Mesothelial cell of epicardium (in vitro differentiated cells): Measurements from ENCODE around the gene TTLL3. TPM values are rescaled to one million over a fixed set of nuclear protein-coding genes. Genes with fewer than 3 reads are reported as not detected.

Experiments
- DNase-seq, 2 experiments: peaks; one replicate each; pipeline ENCODE4 v3.0.0; 2021; ENCODE audit warnings: low spot score in 2 of 2; ENCODE audit not compliant: unreplicated experiment in 2 of 2
- H3K27ac Mint-ChIP-seq: 2 replicates; pipeline ENCODE4 v1.8.0; 2021; ENCODE audit warnings: mixed read lengths
- H3K27me3 Mint-ChIP-seq: 2 replicates; pipeline ENCODE4 v1.8.0; 2021; ENCODE audit warnings: low read depth, mixed read lengths
- H3K36me3 Mint-ChIP-seq: 2 replicates; pipeline ENCODE4 v1.8.0; 2021; ENCODE audit warnings: mixed read lengths
- H3K4me1 Mint-ChIP-seq: 2 replicates; pipeline ENCODE4 v1.8.0; 2021; ENCODE audit warnings: mixed read lengths
- H3K4me3 Mint-ChIP-seq: 2 replicates; pipeline ENCODE4 v1.8.0; 2021; ENCODE audit warnings: mild to moderate bottlenecking, moderate library complexity, mixed read lengths
- H3K9me3 Mint-ChIP-seq: 2 replicates; pipeline ENCODE4 v1.8.0; 2021; ENCODE audit warnings: mixed read lengths
- CTCF ChIP-seq: fragments of 200-600 bp; sonication (generic); IDR thresholded peaks from one replicate; pipeline ENCODE4 v1.5.0; 2021; ENCODE audit warnings: antibody characterized with exemption; ENCODE audit not compliant: unreplicated experiment
- total RNA-seq: library from RNA; stranded (reverse); gene quantifications from 3 replicates; pipeline ENCODE4 v1.2.1, GENCODE V29; 2021

TTLL3 gene
- total RNA-seq, 1 donor from 2014 or later, result 119 TPM

DNA sequence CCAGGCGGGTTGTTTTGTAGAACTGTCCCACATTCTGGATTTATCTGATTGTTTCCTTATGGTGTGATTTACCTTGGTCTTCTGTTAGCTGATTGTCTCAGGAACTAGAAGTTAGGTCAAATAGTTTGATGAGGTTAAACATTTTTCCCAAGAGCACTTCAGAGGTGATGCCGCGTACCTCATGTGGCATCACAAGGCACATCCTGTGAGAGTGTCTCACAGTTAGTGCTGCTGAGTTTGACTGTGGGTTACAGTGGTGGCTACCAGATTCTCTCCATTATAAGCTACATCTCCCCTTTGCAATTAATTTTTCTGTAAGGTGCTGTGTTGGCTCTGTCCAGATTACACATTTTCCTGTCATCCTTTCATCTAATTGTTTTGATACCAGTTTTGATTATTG lies 21.2 kb downstream of the TTLL3 start:
- Mint-ChIP-seq H3K9me3 (no peaks in the 10 kb centered on the region), H3K27me3 (no peaks in the 10 kb centered on the region), H3K27ac (no peak overlapping the region), H3K4me3 (no peak overlapping the region), H3K36me3 (peaks cover 20% of the 10 kb centered on the region), H3K4me1 (no peaks in the 10 kb centered on the region)
- DNase-seq, result no peak
- TF ChIP-seq CTCF, result no peak

DNA sequence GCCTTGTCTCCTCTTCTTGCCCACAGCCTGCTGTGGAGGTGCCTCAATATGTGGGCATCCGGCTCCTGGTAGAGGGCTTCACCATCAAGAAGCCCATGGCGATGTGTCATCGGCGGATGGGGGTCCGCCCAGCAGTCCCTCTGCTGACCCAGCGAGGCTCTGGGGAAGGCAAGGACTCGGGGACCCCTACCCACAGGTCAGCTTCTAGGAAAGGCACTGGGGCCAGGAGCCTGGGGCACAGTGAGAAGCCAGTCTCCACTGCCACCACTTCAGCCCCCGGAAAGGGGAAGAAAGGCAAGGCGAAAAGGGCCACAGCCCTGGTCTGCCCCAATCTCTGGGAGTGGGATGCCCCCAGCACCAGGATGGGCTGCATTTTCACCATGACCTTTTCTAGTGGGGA lies 23.0 kb downstream of the TTLL3 start:
- H3K4me3 Mint-ChIP-seq, result no peak overlapping the region
- H3K36me3 Mint-ChIP-seq, result peaks cover 18% of the 10 kb centered on the region

DNA sequence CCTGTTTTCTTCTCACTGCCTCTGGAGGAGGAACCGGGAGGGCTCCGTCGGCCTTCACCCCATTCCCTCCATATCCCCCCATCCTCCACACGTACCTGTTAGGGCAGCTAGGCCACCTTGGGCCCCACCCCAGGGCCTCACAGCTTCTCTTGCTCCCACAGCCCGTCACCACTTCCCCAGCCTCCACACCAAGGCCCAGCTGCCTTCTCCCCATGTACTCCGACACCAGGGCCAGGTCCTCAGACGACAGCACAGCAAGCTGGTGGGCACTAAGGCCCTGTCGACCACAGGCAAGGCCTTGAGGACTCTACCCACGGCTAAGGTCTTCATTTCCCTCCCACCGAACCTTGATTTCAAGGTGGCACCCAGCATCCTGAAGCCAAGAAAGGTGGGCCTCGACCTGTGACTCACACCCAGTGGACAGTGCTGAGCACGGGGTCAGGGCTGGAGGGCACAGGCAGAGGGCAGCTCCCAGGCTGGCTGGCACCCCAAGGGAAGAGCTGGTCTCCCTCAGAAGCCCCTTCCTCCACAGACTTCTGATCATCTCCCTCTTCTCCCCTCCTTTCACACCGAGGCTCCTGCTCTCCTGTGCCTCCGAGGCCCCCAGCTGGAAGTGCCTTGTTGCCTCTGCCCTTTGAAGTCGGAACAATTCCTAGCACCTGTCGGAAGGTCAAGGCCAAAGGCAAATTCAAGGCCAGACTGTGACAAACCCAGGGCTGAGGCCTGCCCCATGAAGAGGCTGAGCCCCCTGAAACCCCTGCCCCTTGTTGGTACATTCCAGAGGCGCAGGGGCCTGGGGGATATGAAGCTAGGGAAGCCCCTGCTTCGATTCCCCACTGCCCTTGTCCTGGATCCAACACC lies 24.7 kb downstream of the TTLL3 start:
- H3K4me3 Mint-ChIP-seq, result no peak overlapping the region
- no peak for DNase-seq
- no peaks in the 10 kb centered on the region for H3K4me1 Mint-ChIP-seq
- H3K36me3 Mint-ChIP-seq, result peaks cover 16% of the 10 kb centered on the region
- no peak for TF ChIP-seq CTCF
- H3K27me3 Mint-ChIP-seq, result no peaks in the 10 kb centered on the region
- H3K27ac Mint-ChIP-seq, result no peak overlapping the region
- H3K9me3 Mint-ChIP-seq, result no peaks in the 10 kb centered on the region

More for the DNA sequence above, 23.0 kb downstream of the TTLL3 start:
- Mint-ChIP-seq H3K27ac (no peak overlapping the region), H3K4me1 (no peaks in the 10 kb centered on the region), H3K27me3 (no peaks in the 10 kb centered on the region), H3K9me3 (no peaks in the 10 kb centered on the region)
- no peak for DNase-seq
- no peak for TF ChIP-seq CTCF

DNA sequence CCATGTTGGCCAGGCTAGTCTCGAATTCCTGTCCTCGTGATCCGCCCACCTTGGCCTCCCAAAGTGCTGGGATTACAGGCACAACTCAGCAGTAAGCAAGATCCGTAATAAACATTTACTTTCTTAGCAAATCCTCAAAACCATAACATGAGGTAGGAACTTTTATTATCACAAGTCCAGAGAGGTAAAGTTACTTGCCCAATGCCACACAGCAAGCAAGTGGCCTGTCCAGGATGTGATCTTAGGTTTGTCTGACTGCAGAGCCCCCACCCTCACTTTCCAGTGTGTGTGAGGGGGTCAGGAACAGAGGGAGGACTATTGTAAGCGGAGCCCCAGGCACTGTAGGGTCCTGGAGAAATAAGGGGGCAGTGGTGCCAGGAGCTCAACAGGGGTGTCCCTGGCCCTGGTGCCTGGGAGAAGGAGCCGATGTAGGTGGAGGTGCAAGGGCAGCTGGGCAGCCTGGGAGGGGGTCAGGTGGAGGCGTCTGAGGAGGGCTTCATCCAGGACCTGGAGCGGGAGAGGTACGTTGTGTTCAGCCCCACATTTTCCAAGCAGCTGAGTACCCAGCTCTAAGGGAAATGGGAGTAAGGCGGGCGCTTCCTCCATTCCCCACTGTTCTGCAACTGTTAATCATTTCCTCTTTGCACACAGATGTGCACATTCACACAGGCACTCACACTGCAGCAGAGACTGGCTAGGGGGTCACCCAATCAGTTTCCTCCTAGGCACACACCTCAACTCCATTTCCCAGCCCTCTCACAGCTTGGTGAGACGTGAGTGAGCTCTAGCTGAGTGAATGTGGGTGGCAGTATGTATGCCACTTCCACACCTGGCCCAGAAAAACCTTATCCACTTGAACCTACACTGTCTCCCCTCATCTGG lies 27.9 kb downstream of the TTLL3 start:
- no peak for TF ChIP-seq CTCF
- DNase-seq, result no peak
- H3K27ac Mint-ChIP-seq, result no peak overlapping the region
- no peak overlapping the region for H3K4me3 Mint-ChIP-seq
- no peaks in the 10 kb centered on the region for H3K27me3 Mint-ChIP-seq
- H3K4me1 Mint-ChIP-seq, result peaks cover 1% of the 10 kb centered on the region
- H3K36me3 Mint-ChIP-seq, result peaks cover 30% of the 10 kb centered on the region
- no peaks in the 10 kb centered on the region for H3K9me3 Mint-ChIP-seq

DNA sequence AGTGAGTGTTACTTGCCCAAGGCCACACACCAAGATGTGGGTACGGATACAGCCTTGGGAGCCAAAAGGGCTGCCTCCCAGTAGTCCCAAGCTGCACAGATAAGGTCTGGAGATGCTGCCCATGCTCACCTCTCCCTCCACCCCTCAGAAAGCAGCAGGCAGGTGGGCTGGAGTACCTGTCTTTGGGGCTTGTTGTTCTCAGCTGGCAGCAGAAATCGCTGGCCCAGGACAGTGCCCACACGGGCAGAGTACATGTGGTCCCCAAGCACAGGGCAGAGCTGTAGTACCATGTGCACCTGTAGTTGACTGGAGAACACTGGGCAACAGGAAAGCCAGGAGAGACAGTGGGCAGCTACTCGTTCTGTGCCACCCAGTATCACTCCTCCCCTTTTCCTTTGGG lies 28.8 kb downstream of the TTLL3 start:
- no peak overlapping the region for H3K27ac Mint-ChIP-seq
- no peaks in the 10 kb centered on the region for H3K9me3 Mint-ChIP-seq
- no peak overlapping the region for H3K4me3 Mint-ChIP-seq
- DNase-seq, result no peak
- no peak for TF ChIP-seq CTCF
- H3K36me3 Mint-ChIP-seq, result peaks cover 30% of the 10 kb centered on the region
- no peaks in the 10 kb centered on the region for H3K27me3 Mint-ChIP-seq
- H3K4me1 Mint-ChIP-seq, result peaks cover 8% of the 10 kb centered on the region
